Glomerular visceral epithelial cell (primary cell): ENCODE data around the gene CCNG2.

Source experiments
- DNase-seq: peaks from one replicate; pipeline ENCODE4 v3.0.0-alpha.2; 2016; ENCODE audit errors: extremely low spot score

CCNG2 gene

DNA sequence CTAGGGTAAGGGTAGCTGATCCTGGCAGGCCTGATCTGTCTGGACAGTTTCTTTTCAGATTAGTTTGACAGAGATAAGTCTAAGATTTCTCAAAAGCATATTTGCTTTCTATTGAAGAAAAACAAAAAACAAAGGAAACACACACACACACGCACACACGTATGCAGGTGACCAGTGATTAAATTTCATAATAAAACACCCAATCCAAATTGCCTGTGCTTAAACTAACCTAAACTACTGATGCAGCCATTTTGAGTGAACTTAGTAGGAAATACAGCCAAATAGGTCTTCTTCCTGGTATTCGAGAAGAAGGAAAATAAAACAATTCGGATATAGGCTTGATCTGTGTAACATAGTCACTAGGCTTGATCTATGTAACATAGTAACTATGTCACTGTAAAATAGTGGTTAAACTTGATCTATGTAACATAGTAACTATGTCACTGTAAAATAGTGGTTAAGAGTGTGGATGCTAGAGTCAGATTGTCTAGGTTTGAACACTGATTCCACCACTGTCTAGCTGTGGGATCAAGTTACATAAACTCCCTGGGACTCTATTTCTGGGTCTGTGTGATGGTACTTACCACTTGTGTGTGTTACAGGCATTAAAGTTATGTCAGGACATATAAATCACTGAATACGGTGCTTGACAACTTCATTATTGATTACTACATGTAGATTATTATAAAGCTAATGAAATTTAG is 9.8 kb upstream of the CCNG2 start:
- no peak for DNase-seq

DNA sequence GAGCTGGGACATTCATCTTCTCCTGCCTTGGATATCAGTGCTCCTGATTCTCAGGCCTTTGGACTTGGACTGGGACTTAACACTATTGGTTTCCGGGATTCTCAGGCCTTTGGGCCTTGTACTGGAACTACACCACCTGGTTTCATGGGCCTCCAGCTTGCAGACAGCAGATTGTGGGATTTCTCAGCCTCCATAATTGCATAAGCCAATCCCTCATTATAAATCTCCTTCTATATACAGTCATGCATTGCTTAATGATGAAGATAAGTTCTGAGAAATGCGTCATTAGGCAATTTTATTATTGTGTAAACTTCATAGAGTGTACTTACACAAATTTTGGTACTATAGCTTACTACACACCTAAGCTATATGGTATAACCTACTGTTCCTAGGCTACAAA is 8.9 kb upstream of the CCNG2 start:
- no peak for DNase-seq

DNA sequence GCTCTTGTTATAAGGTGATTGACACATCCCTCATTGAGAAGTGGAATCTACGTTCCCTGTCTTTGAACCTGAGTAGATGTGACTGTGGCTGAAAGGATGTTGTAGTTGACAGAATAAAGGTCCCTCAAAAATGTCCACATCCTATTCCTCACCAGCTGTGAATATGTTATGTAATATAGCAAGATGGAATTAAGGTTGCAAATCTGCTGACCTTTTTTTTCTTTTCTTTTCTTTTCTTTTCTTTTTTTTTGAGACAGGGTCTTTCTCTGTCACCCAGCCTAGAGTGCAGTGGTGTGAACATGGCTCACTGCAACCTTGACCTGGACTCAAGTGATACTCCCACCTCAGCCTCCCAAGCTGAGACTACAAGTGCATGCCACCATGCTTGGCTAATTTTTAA is 7.2 kb upstream of the CCNG2 start:
- no peak for DNase-seq

DNA sequence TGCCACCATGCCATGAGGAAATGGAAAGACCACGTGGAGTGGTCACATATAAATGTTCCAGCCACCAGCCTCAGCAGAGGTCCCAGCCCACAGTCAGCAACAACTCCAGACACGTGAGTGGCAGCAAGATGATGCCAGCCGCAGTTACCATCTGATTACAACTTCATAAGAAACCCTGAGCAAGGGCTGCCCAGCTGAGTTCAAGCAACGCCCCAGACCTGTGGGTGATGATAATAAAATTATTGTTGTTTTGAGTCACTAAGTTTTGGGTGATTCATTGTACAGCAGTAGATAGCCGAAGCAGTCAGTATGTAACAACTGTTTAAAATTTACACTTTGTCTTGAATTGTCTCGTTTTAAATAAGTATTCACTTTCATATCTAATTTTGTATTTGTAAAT is 5.8 kb upstream of the CCNG2 start:
- DNase-seq = no peak

DNA sequence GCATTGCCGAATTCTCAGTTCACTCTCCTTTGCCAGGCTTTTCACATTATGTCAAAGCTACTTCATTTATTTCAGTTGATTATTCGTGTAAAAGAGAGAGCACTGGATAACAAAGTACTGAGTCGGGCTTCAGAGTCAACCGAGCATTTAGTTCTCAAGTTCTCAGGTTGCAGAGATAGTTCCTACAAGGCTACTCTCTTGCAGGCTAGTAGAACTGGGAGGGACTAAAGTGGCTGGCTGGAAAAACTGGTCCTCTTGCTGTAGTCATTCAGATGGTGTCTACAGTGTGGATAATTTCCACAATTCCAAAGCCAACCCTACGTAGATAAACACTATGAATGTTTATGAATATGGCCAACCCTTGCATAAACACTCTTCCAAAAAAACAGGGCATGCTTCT is 4.6 kb upstream of the CCNG2 start:
- peak; percentile 31 for DNase-seq

DNA sequence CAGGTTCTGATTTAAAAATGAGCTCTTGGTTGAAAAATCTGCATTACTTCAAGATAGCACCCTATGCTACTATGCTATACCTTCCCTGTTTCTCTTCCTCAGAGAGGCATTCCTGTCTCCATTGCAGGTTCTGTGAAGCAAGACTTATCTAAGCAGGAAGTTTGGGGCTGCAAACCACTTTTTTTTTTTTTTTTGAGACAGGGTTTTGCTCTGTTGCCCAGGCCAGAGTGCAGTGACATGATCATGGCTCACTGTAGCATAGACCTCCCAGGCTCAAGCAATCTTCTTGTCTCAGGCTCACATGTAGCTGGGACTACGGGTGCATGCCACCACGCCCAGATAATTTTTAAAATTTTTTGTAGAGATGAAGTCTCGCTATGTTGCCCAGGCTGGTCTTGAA is 4.0 kb upstream of the CCNG2 start:
- peak; percentile 20 for DNase-seq

DNA sequence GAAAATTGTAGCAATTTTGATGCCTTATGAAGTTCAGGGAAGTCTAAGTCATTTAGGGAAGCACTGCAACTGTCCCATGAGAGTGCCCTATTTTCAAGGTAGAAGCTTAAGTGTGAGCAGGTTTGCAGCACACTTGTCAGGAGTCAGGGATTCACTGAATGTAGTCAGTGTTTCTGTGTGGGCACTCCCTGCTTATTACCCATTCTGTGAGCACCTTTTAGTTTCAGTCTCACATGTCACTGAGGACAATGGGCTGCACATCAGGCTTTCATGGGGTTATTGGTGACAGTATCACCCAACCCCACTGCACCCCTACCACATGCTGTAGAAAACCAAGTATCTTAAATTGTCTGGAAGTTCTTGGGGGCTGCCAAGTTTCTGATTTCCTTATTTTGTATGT is 2.9 kb upstream of the CCNG2 start:
- no peak for DNase-seq

DNA sequence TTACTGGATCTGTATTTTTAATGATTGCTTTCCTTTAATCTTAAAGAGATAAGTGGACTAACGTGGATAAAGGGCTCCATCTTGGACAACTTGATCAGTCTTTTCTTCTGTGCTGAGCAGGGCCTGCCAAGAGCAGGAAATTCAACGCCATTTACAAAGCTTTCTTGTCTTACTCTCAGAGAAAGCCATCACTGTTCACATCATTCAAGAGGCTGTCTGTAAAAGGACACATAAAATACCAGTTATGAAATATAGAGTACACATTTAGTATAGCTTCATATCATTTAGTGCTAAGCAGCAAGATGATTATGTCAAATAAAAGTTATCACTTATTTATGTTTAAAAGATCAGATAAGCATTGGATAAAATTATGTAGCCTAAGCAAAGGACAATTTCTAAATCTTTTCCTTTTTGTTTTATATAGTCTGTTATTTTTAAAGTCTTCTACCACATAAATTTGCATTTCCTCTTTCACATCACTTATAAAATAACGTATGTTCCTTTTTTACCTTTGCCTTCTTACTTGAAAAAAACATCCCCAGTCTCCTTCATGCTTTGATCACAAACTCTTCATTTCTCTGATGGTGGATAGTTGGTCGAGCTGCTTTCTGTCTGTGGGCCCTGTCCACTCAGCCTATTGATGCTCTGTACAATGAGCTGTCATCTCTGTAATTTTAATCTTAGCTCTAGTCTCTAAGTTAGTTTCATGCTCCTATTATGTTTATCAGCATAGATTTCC is 2.1 kb upstream of the CCNG2 start:
- no peak for DNase-seq

DNA sequence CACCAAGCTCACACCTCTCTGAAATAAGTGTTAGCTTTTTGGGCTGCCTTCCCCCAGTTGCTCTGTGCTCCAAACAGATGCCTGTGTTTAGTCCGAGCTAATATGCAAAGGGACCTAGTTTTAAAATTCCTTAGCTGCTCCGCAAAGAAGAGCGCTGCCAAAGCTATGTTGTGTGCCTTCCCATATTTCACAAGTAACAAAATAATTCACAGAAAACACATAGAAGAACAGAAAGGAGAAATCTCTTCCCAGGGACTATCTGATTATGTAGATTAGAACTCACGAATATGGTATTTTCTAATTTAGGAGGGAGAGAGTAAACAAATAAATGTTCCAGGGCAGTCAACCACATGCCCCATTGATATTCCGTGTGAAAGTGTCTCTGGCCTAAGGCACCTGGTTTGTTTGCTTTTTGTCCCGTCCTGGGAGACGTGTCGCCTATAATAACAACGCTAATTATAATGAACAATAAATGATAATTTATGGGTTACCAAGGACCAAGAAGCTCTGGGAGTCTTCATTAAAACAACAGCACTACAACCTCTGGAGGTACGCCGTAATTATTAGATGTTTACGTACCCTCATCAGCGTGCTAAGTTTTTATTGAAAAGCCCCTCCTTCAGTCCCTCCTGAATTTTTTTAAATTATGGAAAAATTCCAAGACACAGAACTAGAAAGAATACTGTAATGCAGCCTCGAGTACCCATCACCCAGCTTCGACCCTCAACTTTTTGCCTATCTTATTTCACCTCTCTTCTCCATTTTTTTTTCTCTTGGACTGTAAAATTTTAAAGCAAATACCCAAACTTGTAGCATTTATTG is 1.2 kb upstream of the CCNG2 start:
- no peak for DNase-seq

DNA sequence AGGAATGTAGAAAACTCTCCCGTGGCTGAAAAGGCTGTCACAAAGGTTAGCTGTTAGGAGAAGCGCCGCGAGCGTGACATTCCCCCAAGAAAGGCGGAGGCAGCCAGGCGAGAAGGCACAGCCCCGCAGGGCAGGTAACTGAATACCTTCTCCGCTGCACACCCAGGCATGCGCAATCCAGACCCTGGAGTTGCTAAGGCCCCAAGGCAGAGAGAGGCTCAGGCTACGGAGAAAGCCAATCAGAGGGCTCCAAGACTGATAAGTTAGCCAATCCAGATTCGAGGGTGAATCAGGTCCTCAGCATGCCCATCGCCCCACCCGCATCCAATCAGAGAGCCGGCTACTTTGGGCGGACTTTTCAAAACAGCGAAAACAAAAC is 485 bp upstream of the CCNG2 start:
- DNase-seq = peak; percentile 99

DNA sequence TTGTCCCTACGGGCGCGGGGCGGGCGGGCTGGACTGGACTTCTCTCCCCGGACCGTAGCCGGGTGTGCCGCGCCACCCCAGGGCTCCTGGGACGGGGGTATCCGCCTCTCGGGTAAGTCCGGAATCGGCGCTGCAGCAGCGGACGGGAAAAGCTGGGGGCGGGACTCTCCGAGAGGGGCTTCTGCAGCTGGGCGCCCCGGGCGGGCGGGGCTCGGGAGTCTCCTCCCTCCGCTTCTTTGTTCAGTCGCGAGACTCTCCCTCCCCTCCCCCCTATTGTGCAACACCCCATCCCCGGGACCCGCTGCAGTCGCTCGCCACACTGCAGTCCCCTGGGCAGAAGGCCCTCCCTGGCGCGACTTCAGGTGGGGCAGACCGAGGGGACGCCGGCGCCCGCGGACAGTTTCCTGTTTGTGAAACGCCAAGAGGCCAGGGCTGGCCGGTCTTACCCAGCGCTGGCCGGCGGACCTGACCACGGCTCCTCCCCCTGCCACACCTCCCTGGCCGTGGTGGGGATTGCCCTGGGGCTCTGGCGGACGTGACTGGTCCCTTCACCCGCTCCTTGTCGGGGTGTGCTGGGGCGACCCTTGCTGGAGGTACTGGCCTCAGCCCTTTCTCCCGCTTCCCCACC is 966 bp downstream of the CCNG2 start:
- peak; percentile 92 for DNase-seq

DNA sequence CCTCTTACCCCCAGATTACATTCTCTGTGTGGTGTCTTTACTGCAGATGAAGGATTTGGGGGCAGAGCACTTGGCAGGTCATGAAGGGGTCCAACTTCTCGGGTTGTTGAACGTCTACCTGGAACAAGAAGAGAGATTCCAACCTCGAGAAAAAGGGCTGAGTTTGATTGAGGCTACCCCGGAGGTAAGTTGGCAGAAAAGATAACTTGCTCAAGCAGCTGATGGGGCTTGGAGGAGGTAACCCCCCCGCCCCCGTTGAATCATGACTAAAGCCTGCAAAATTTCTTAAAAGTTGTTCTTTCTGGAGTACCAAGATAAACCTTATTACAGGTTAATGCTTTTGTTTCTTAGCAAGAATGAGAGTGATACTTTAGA is 1.5 kb downstream of the CCNG2 start:
- no peak for DNase-seq

DNA sequence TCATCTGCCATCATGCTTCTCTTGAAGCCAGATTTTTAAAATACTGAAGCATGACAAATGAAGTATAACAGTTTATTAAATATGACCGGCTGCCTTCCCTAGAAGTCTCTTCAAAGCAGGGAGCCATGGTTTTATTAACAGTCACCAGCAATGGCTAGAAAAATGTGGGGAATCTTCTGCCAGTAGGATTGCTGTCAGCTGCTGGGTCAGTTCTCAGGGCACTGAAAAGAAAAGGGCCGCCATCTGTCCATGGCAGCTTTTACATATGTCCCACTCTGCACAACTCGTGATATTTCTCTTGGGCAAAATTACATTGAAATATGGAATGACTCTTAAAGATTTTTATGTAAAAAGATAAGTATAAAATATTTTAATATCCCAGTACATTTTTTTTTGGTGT is 2.8 kb downstream of the CCNG2 start:
- DNase-seq = no peak

DNA sequence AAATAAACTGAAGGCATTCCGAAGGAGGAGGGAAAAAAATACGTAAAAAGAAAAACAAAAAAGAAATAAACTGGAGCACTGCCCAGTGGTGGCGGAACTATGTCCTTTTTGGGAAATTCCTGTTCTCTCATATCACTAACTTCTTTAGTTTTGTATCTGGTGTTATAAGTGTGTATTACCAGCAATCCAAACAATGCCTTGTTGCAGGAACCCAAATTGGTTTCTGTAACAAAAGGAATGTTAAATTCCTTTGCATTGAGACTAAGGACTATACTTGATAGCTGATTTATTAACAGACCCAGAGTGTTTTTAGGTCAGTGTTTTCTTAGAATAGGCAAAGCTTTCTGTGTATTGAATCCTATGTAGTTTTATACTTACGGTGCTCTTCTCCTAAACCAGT is 6.6 kb downstream of the CCNG2 start:
- DNase-seq = peak; percentile 59

DNA sequence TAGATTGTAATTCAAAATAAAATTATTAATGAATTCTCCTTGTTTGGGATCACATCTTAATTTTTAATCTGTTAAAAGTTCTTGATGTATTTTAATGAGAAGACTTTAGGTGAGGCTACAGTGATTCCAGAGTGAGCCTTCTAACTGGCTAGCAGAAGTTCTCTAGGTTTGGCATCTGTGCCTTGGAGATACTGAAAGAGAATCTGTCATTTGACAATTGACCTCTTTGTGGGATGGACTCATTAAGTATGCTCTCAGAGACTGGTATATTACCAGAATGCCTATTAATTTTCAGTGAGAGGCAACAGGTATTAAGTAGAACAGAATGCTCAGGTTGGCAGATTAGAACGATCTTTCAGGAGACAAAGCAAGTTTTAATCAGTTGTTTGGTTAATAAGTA is 10.2 kb downstream of the CCNG2 start:
- no peak for DNase-seq

DNA sequence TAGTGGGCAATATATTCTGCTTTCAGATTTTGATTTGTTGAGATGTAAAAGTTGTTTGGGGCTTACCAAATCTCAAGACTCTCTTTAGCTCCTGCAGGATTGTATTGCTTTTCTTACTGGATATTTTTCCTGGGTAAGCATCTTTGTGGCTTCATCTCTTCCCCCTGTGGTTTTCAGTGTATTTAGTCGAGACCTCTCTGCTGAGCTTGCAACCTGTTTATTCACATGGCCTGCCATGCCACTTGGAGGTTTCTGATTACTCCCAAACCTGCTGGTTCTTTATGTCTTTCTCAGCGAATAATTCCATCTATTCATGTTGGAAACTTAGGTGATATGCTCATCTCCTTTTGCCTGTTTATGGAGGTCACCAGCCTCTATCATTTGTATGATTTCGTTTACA is 10.9 kb downstream of the CCNG2 start:
- no peak for DNase-seq

DNA sequence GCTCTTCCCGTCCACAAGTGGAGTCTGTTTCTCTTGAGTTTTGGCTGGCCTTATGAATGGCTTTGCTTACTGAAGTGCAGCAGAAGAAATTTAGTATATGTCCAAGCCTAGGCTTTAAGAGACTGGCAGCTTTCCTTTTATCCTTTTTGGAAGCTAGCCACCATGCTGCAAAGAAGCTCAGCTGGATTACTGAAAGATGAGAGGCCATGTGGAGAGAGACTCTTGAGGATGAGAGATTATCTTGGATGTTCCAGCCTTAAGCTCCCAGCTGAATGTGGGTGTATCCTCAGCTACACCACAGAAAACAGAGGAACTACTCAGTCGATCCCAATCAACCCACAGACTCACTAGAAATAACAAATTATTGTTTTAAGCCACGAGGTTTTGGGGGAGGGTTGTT is 12.5 kb downstream of the CCNG2 start:
- peak; percentile 12 for DNase-seq

DNA sequence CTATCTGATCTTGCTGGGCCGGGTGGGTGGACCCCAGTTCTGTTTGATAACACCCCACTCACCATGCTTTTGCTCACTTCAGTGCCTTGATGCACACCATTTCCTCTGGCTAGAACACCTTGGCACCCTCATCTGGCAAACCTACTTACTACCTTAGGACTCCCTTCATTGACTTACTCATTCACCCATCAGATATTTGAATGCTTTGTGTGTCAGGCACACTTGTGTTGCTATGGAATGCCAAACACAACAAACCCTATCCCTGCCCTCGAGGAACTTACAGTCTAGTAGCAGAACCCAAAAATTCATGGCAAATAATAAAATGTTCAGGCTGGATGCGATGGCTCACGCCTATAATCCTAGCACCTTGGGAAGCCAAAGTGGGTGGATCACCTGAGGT is 13.9 kb downstream of the CCNG2 start:
- DNase-seq = peak; percentile 19

DNA sequence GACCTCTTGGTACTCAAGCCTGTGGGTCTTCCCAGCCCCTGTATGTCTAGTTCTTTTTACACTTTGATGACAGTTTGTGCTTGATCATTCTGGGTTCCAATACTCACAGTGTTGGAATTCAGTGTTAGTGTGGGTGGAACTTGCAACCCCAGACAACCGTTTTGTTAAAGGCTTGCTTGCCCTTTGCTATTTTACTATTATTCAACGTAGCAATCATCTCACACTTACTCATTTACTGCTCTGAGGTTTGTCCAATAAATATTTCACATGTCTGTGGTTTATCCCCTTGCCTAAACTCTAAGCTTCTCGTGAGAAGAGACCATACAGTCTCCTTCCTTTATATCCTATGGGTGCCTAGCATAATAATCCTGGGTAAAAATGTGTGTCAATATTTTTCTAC is 15.3 kb downstream of the CCNG2 start:
- peak; percentile 91 for DNase-seq

DNA sequence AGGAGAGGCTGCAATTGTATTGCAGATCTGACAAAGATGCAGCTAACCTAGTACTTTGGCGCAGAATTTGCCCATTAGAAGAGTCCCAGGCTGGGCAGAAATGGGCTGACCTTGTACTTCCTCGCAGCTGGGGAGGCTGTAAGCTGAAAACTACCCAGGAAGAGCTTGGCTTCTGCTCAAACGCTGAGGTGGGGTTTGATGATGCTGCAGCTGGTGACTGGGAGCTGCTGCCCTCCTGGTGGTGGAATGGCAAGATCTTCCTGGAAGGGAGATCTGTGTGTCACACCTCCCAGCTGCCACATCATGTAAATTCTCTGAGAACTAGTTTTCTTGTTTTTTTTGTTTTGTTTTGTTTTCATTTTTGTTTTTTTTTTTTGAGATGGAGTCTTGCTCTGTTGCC is 17.4 kb downstream of the CCNG2 start:
- DNase-seq = peak; percentile 45

DNA sequence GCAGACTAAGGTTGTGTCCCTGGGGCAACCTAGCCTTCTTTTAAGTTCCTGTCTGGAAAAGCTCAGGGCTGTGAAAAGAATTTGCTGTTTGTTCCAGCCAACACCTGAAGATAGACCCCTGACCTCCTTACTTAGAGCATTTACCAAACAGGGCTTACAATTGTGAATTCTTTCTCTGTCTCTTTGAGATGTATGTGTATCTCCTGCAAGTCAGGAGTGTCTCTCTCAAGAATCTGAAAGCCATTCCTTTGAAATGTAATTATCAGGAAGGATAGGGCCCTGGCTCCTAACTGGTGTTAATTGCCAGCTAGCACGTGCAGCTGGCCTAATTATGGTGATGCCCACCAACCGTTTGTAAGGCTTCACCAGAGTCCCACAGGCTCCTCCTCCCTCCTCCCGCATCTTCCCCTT is 18.2 kb downstream of the CCNG2 start:
- no peak for DNase-seq

DNA sequence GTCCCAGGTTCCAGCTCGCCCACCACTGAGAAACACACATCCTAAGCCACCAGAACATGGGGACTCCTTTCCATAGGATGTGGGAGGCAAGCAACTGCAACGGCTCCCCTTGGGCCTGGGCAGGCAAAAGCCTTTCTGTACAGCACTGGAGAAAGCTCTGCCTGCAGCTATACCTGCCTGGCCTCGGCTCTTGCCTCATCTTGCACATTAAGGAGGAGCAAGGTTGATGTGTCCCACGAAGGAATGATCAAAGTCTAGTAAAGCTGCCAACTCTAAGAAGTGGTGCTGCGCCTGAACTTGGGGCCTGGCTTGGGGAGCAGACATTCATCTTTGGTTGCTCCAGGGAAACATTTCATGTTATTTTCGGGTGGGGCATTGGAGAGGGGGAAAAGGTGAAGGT is 19.6 kb downstream of the CCNG2 start:
- no peak for DNase-seq
